Panc1 (cell line): Measurements from ENCODE around the gene MGMT. TPM values are rescaled to one million over a fixed set of nuclear protein-coding genes. Genes with fewer than 3 reads are reported as not detected.

ENCODE experiments used
- ATAC-seq: fragments of 200-7000 bp; cut with Tn5 transposase; 2 replicates; pipeline ENCODE4 v1.9.1; 2020; ENCODE audit warnings: mild to moderate bottlenecking, moderate library complexity
- BruUV-seq: library from RNA; stranded (reverse); fragments of 400-500 nt; replicated peaks from 2 replicates; lab custom pipeline; 2021; lab: Mats Ljungman, UMichigan
- CTCF ChIA-PET: fragments of 300-600 bp; sonication (Branson Sonifier 250); formaldehyde crosslinking; loops from one replicate; lab custom pipeline; 2022; ENCODE audit warnings: antibody characterized with exemption; lab: Charles Lee
- POLR2A ChIA-PET: fragments of 300-600 bp; sonication (Branson Sonifier 250); formaldehyde crosslinking; loops from one replicate; lab custom pipeline; 2022; ENCODE audit warnings: antibody characterized with exemption; lab: Charles Lee
- DNase-seq: peaks from one replicate; pipeline ENCODE4 v3.0.0-alpha.2; 2010; ENCODE audit warnings: low read depth, low spot score
- H3K27ac ChIP-seq: 2 replicates; pipeline ENCODE4 v1.5.1; 2011; ENCODE audit warnings: mild to moderate bottlenecking, low read length, inconsistent platforms
- H3K27me3 ChIP-seq: fragments of 200-500 bp; sonication (Bioruptor generic); 2 replicates; pipeline ENCODE4 v1.6.0; 2014; ENCODE audit warnings: low read length, inconsistent platforms; ENCODE audit not compliant: control insufficient read depth, insufficient read depth
- H3K36me3 ChIP-seq: fragments of 200-500 bp; sonication (Bioruptor generic); 2 replicates; pipeline ENCODE4 v1.5.1; 2014; ENCODE audit warnings: inconsistent platforms, mild to moderate bottlenecking, low read length, moderate library complexity; ENCODE audit not compliant: control insufficient read depth, insufficient read depth
- H3K4me1 ChIP-seq: 2 replicates; pipeline ENCODE4 v1.5.1; 2011; ENCODE audit warnings: inconsistent platforms, mild to moderate bottlenecking, low read length, moderate library complexity; ENCODE audit not compliant: control insufficient read depth, insufficient read depth
- H3K4me3 ChIP-seq, 2 experiments: 2 replicates each; pipeline ENCODE4 v1.5.1; 2011 to 2012; ENCODE audit warnings: low read depth in 2 of 2, low read length in 2 of 2, mild to moderate bottlenecking in 2 of 2, inconsistent platforms in 1 of 2, moderate library complexity in 1 of 2
- H3K9me3 ChIP-seq: fragments of 200-500 bp; sonication (Bioruptor generic); 2 replicates; pipeline ENCODE4 v1.5.1; 2014; ENCODE audit warnings: low read depth, mild to moderate bottlenecking, inconsistent platforms, low read length, moderate library complexity; ENCODE audit not compliant: control insufficient read depth, insufficient read depth
- CTCF ChIP-seq: fragments of 450-650 bp; IDR thresholded peaks from 2 replicates; pipeline ENCODE4 v1.5.1; 2017; ENCODE audit warnings: mild to moderate bottlenecking
- POLR2AphosphoS5 ChIP-seq: IDR thresholded peaks from 2 replicates; pipeline ENCODE4 v1.6.1; 2012; ENCODE audit warnings: mild to moderate bottlenecking, low read depth, low read length, moderate library complexity
- SIN3A ChIP-seq: IDR thresholded peaks from 2 replicates; pipeline ENCODE4 v1.6.1; 2012; ENCODE audit warnings: low read depth, mild to moderate bottlenecking, low read length, moderate library complexity, borderline replicate concordance; ENCODE audit not compliant: insufficient read depth
- TCF7L2 ChIP-seq: IDR thresholded peaks from 2 replicates; pipeline ENCODE4 v1.6.1; 2011; ENCODE audit warnings: mild to moderate bottlenecking, low read depth, low read length, inconsistent platforms
- in situ Hi-C: cut with HindIII; loops from 2 replicates; pipeline ENCODE4 v1.10.0; 2016; ENCODE audit warnings: low sequenced_read_pairs, low pct_unique_long_range_greater_than_20kb
- intact Hi-C: fragments of 100-400 bp; cut with micrococcal nuclease; formaldehyde crosslinking; loops from one replicate; pipeline ENCODE4 v1.10.0; 2022; ENCODE audit not compliant: unreplicated experiment
- total RNA-seq: library from RNA; stranded (reverse); gene quantifications from one replicate; pipeline ENCODE4 v1.2.1, GENCODE V29; 2021; ENCODE audit not compliant: unreplicated experiment
- TF ChIP-seq, protein P1 (sequence below), 2 experiments: IDR thresholded peaks; 2 replicates each; pipeline ENCODE4 v1.6.1; 2011 to 2012; ENCODE audit warnings: low read depth in 2 of 2, control low read depth in 1 of 2, low read length in 1 of 2, mild to moderate bottlenecking in 1 of 2, moderate library complexity in 1 of 2; ENCODE audit not compliant: insufficient read depth in 1 of 2

The MGMT gene
- total RNA-seq, 1 experiment from 2014 or later = 27.3 TPM

GRCh38 chr10:129486805-129487204 is 19.8 kb downstream of the MGMT start:
- Histone ChIP-seq H3K27ac (no peak overlapping the region), H3K27me3 (no peaks in the 10 kb centered on the region), H3K4me1 (no peaks in the 10 kb centered on the region), H3K36me3 (no peaks in the 10 kb centered on the region), H3K4me3 (no peak overlapping the region), H3K9me3 (peaks cover 51% of the 10 kb centered on the region)
- intact Hi-C loops (no loop called here), in situ Hi-C loops (no loop called here)
- ATAC-seq = no peak
- DNase-seq = no peak
- TF ChIP-seq POLR2AphosphoS5 (no peak), CTCF (no peak), TCF7L2 (no peak), SIN3A (no peak)
- TF ChIP-seq, protein P1, sequence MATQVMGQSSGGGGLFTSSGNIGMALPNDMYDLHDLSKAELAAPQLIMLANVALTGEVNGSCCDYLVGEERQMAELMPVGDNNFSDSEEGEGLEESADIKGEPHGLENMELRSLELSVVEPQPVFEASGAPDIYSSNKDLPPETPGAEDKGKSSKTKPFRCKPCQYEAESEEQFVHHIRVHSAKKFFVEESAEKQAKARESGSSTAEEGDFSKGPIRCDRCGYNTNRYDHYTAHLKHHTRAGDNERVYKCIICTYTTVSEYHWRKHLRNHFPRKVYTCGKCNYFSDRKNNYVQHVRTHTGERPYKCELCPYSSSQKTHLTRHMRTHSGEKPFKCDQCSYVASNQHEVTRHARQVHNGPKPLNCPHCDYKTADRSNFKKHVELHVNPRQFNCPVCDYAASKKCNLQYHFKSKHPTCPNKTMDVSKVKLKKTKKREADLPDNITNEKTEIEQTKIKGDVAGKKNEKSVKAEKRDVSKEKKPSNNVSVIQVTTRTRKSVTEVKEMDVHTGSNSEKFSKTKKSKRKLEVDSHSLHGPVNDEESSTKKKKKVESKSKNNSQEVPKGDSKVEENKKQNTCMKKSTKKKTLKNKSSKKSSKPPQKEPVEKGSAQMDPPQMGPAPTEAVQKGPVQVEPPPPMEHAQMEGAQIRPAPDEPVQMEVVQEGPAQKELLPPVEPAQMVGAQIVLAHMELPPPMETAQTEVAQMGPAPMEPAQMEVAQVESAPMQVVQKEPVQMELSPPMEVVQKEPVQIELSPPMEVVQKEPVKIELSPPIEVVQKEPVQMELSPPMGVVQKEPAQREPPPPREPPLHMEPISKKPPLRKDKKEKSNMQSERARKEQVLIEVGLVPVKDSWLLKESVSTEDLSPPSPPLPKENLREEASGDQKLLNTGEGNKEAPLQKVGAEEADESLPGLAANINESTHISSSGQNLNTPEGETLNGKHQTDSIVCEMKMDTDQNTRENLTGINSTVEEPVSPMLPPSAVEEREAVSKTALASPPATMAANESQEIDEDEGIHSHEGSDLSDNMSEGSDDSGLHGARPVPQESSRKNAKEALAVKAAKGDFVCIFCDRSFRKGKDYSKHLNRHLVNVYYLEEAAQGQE (IDR thresholded peaks at IDR 0.05; ENCODE audit: insufficient read depth in 1 of 2, low read depth in 2 of 2, low read length in 1 of 2) = no peak
- ChIA-PET POLR2A (no interaction called here), CTCF (no interaction called here)
- no TSS peak for BruUV-seq

GRCh38 chr10:129491123-129491734 is 24.2 kb downstream of the MGMT start:
- intact Hi-C loops = no loop called here
- H3K4me3 ChIP-seq = no peak overlapping the region
- TF ChIP-seq TCF7L2 = no peak
- TF ChIP-seq, protein P1 (IDR thresholded peaks at IDR 0.05; ENCODE audit: insufficient read depth in 1 of 2, low read depth in 2 of 2, low read length in 1 of 2) = no peak
- ChIA-PET CTCF (no interaction called here), POLR2A (no interaction called here)
- DNase-seq = no peak
- ATAC-seq = no peak
- peaks cover 27% of the 10 kb centered on the region for H3K9me3 ChIP-seq
- H3K36me3 ChIP-seq = no peaks in the 10 kb centered on the region
- no peaks in the 10 kb centered on the region for H3K27me3 ChIP-seq
- no peak overlapping the region for H3K27ac ChIP-seq
- no TSS peak for BruUV-seq
- H3K4me1 ChIP-seq = no peaks in the 10 kb centered on the region
- in situ Hi-C loops = no loop called here
